GM19035 (cell line): ENCODE results near the gene WWP2.
"Not testable (repeated sequence)": the region's sequence is repeated elsewhere in the genome, so short reads cannot be mapped to it uniquely, and the experiment has no call there.

Experiments
- ATAC-seq: cut with Tn5 transposase; IDR thresholded peaks from one replicate; pipeline ENCODE4 v1.9.1; 2021; ENCODE audit not compliant: unreplicated experiment

The WWP2 gene

DNA sequence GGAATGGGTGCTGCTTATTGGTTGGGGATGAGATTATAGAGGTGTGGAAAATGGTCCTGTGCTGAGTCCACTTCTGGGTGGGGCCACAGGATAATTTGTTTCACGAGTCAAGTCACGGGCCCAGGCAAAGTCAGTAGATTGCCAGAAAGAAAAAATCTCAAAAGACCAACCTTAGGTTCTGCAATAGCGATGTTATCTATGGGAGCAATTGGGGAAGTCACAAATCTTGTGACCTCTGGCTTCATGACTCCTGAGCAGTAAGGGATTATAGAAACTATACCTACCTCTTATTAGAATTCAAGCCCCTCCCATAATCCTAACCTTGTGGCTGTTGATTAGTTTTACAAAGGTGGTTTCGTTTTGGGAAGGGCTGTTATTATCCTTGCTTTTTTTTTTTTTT is 31.4 kb downstream of the WWP2 start:
- ATAC-seq = no peak

GRCh38 chr16:69794486-69794885 is 32.4 kb downstream of the WWP2 start:
- no peak for ATAC-seq

- no peak for ATAC-seq
Observed at GRCh38 chr16:69796285-69797118, 34.4 kb downstream of the WWP2 start.

- no peak for ATAC-seq
Observed at GRCh38 chr16:69798466-69798865, 36.3 kb downstream of the WWP2 start.

GRCh38 chr16:69799611-69800031 is 37.5 kb downstream of the WWP2 start:
- no peak for ATAC-seq

- no peak for ATAC-seq
Observed at GRCh38 chr16:69804297-69804696, 42.2 kb downstream of the WWP2 start.

DNA sequence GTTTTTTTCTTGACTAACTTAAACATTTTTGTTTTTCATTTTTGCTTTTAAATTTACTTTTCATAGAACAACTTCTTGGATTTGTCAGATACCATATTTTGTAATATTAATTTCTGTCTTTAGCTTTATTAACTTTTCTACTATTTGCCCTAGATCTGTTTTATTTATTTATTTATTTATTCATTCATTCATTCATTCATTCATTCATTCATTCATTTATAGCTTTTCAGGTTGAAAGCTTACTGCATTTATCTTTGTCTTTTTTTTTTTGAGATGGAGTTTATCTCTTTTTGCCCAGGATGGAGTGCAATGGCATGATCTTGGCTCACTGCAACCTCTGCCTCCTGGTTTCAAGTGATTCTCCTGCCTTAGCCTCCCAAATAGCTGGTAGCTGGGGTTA is 44.6 kb downstream of the WWP2 start:
- not testable (repeated sequence) for ATAC-seq

DNA sequence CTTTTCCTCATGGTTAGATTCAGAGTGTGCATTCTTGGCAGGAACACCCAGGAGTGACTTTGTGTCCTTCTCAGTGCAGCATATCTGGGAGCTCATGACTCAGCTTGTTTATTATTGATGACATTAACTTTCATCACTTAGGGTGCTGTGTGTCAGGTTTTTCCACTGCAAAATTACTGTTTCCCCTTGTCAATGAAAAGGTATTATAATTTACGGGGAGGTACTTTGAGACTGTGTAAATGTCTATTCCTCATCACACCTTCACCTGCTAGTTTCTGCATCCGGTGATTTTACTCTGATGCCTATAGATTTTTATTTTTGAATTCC is 50.5 kb downstream of the WWP2 start:
- no peak for ATAC-seq

DNA sequence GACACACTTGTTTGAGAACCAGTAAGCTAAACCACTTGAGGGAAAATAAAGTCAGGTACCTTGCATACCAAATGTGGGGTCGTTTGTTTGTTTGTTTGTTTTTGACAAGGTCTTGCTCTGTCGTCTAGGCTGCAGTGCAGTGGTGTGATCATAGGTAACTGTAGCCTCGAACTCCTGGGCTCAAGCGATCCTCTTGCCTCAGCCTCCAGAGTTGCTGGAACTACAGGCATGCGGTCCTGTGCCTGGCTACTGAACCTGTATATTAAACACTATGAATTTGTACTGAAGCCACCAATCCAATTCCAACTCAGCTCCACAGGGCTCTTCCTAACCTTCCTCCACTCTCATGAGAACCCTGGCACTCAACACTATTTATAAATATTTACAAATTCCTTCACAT is 51.9 kb downstream of the WWP2 start:
- no peak for ATAC-seq

GRCh38 chr16:69814561-69814960 is 52.4 kb downstream of the WWP2 start:
- no peak for ATAC-seq

DNA sequence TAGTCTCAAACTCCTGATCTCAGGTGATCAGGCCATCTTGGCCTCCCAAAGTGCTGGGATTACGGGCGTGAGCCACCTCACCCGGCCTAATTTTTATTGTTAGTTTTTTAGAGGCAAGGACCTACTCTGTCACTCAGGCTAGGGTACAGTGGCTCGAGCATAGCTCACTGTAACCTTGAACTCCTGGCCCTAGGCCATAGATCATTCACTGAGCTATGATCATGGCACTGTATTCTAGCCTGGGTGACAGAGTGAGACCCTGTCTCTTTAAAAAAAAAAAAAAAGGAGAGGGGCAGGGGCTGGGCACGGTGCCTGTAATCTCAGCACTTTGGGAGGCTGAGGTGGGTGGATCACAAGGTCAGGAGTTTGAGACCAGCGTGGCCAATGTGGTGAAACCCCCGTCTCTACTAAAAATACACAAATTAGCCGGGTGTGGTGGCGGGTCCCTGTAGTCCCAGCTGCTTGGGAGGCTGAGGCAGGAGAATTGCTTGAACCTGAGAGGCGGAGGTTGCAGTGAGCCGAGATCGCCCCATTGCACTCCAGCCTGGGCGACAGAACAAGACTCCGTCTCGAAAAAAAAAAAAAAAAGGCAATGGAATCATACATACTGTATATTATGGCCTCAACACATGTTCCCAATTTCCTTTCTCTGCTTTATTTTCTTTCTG is 53.2 kb downstream of the WWP2 start:
- not testable (repeated sequence) for ATAC-seq

- ATAC-seq = no peak
Observed at GRCh38 chr16:69816996-69817395, 54.9 kb downstream of the WWP2 start.

GRCh38 chr16:69818891-69819545 is 56.9 kb downstream of the WWP2 start:
- no peak for ATAC-seq

DNA sequence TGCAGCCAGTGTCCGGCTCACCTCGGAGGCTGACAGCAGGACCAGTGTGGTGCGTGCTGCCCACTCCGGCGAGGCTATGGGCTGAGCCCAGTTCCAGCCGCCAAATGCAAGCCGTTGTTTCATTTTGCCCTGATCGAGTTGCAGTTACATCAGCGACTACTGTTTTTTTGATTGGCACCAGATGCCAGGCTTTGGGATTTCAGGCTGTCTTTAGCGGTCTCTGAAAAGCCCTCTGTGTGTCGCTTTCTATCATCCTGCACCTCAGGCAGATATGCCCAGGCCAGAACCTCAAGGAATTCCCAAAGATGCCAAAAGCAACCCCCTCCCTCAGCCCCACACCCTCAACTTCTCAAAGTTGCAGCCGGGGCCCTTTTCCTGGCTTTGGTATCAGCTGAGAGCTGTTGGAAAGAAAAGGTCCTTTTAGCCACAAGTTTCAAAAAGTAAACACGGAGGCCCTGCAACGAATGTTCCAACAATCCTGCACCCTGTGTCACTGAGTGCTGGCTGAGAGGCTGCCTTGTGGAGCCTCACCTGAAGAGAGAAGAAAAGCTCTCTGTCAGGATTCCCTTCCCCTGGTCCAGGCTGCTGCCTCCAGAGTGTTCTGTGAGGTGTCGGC is 58.9 kb downstream of the WWP2 start:
- ATAC-seq = no peak

- ATAC-seq = no peak
Observed at GRCh38 chr16:69821844-69822173, 59.7 kb downstream of the WWP2 start.

DNA sequence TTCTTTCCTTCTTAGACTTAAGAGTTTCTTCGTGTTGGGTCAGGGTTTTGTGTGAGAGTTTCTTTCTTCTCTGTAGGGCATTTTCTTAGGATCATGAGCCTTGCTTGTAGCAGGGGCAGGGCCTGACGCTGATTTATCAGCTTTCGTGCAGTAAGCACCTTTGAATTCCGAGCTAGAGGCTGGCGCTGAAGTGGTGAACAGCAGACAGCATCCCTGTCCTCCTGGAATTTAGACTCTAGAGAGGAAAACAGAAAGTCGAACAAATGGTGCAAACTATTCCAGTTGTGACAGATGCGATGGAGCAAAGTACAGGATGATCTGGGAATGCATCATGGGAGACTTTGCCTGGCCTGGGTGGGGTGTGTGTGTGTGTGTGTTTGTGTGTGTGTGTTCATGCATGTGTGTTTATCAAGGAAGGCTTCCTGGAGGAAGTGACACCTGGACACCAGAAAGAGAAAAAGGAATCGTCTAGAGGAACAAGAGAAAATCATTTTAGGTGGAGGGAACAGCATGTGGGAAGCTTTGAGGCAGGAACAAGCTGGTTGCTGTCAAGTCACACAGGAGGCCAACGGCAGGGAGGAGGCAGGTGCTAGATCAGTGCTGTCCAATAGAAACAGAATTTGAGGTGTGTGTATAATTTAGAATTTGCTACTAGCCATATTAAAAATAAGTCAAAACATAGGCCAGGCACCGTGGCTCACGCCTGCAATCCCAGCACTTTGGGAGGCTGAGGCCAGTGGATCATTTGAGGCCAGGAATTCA is 60.2 kb downstream of the WWP2 start:
- no peak for ATAC-seq

GRCh38 chr16:69823831-69824563 is 61.9 kb downstream of the WWP2 start:
- peak; percentile 86 for ATAC-seq

DNA sequence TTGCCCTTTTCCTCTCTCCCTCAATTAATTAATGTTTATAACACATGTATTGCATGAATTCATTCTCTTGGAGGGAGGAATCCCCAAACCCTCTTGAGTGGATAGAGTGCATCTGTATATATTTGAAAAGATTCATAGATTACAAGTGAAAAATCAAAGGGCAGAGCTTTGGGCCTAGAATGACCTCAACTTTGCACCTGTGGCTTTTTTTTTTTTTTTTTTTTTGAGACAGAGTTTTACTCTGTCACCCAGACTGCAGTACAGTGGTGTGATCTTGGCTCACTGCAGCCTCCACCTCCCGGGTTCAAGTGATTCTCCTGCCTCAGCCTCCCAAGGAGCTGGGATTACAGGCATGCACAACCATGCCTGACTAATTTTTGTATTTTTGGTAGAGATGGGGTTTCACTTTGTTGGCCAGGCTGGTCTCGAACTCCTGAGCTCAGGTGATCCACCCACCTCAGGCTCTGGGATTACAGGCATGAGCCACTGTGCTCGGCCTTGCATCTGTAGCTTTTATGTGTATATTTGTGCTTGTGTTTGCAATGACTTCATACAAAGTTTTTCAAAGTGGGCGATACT is 62.5 kb downstream of the WWP2 start:
- ATAC-seq = not testable (repeated sequence)

DNA sequence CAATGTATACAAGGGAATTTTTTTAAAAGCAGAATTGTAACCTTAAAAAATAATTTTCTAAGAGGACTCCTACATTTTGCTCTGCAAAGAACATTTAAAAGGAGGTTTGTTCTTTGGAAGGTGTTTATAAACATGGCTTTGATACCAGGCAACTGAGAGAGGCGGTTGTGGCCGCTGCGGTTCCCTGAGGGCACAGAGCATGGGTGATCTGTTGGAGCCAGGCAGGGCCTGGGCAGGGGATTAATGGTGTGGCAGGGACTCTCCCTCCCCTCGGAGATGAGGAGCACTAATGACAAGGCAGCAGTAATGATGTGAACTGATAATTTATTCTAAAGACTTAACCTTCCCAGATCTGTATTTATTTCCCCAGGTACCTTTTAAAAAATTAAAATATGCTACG is 65.4 kb downstream of the WWP2 start:
- ATAC-seq = no peak

- ATAC-seq = no peak
Observed at GRCh38 chr16:69829338-69829737, 67.2 kb downstream of the WWP2 start.
